Testis (tissue), 3 donors: Measurements from ENCODE around the gene DEXI. TPM values are rescaled to one million over a fixed set of nuclear protein-coding genes. Genes with fewer than 3 reads are reported as not detected.

ENCODE experiments used
- DNase-seq: peaks from one replicate; pipeline ENCODE4 v3.0.0-alpha.2; 2019
- H3K27ac ChIP-seq, 2 donors: fragments of 200-600 bp; sonication (generic); one replicate each; pipeline ENCODE4 v1.5.1; 2019
- H3K27me3 ChIP-seq: fragments of 200-600 bp; sonication (generic); one replicate; pipeline ENCODE4 v1.5.1; 2019
- H3K36me3 ChIP-seq: fragments of 200-600 bp; sonication (generic); one replicate; pipeline ENCODE4 v1.5.1; 2017; ENCODE audit warnings: low read depth; ENCODE audit errors: missing control alignments
- H3K4me1 ChIP-seq: fragments of 200-600 bp; sonication (generic); one replicate; pipeline ENCODE4 v1.5.1; 2019
- H3K4me3 ChIP-seq, 2 donors: fragments of 200-600 bp; sonication (generic); one replicate each; pipeline ENCODE4 v1.5.1; 2017 to 2019
- H3K9me3 ChIP-seq: fragments of 200-600 bp; sonication (generic); one replicate; pipeline ENCODE4 v1.5.1; 2017
- CTCF ChIP-seq, 3 experiments: fragments of 450-650 bp in 2 of 3; fragments of 200-600 bp in 1 of 3; sonication (generic) in 1 of 3; IDR thresholded peaks; one replicate each; pipeline ENCODE4 v1.5.1; 2016 to 2019; ENCODE audit warnings: antibody characterized with exemption in 3 of 3, mild to moderate bottlenecking in 2 of 3, moderate library complexity in 1 of 3
- POLR2A ChIP-seq: fragments of 450-650 bp; IDR thresholded peaks from one replicate; pipeline ENCODE4 v1.6.1; 2017; ENCODE audit warnings: antibody characterized with exemption, mild to moderate bottlenecking, moderate library complexity
- WGBS, 2 donors: methylation state at CpG; one replicate each; pipeline ENCODE4 v1.1.5; 2018; 5-methylcytosine and 5-hydroxymethylcytosine counted together
- intact Hi-C: fragments of 100-400 bp; cut with DNase I; formaldehyde crosslinking; loops from one replicate; pipeline ENCODE4 v1.15.1; 2023; ENCODE audit warnings: low total_unique reads
- polyA plus RNA-seq: library from polyadenylated mRNA; stranded (reverse); fragments of 350-450 nt; fragmentation: Illumina TruSeq; extraction: RNeasy Lipid Tissue Mini Kit (QIAGEN cat#74804); gene quantifications from one replicate; pipeline ENCODE4 v1.2.3, GENCODE V29; 2014; ENCODE audit warnings: low read depth, low replicate concordance; ENCODE audit not compliant: insufficient read depth
- total RNA-seq, 2 donors: library from RNA; depleted of rRNA; stranded (reverse); fragments of >200 nt; gene quantifications; one replicate each; pipeline ENCODE4 v1.2.3, GENCODE V29; 2016

Gene DEXI
- total and polyA plus RNA-seq, 3 donors from 2014 or later: 30.0 to 57.4 (median 39.0) TPM

- H3K4me3 ChIP-seq: no peak overlapping the region
- no peak for DNase-seq
- intact Hi-C loops: no loop called here
- H3K27ac ChIP-seq: no peak overlapping the region
- no peak for TF ChIP-seq CTCF (IDR thresholded peaks at IDR 0.05)
- TF ChIP-seq POLR2A: no peak
- H3K4me1 ChIP-seq: peaks cover 55% of the 10 kb centered on the region
- 55 to 61% methylated on average over 7 of the region's 7 CpGs for WGBS, 2 donors
- H3K27me3 ChIP-seq: no peaks in the 10 kb centered on the region
- no peaks in the 10 kb centered on the region for H3K36me3 ChIP-seq
- H3K9me3 ChIP-seq: no peaks in the 10 kb centered on the region
These were observed 6.9 kb downstream of the DEXI start for GRCh38 chr16:10935226-10935915.

DNA sequence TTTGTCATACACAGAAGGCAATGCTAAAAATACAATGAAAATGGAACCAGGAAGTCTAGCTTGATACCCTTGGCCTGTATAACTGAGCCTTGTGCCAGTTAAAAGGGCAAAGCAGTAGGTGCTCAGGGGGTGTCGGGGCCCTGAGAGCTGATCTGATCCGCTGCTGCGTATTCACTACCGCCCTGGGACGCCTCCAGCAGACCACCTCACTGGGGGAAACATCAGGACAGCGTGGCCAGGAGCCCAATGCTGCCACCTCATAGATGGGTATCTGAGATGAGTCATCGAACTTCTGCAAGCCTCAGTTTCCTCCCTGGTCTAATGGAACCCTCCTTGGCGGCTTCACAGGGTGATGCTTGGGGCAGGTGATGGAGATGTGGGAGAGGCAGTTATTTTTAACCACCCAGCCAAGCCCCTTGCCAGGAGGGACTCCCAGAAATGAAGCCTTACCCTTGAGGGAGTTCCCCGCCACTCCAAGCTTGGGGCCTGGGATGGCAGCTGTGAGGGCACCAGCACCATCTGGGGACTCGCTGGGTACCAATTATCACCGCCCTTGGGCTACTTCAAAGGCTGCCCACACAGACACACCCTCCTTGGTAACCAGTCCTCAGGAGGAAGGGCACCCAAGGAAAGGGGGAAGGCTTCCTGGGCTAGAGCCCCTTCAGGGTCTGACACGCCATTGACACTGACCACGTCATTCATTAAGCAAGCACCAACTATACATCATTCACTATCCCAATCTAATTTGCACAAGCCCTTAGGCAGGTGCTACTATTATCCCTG, 7.8 kb downstream of the DEXI start:
- Histone ChIP-seq H3K9me3 (no peaks in the 10 kb centered on the region), H3K4me1 (peaks cover 48% of the 10 kb centered on the region), H3K36me3 (no peaks in the 10 kb centered on the region), H3K4me3 (no peak overlapping the region), H3K27ac (no peak overlapping the region), H3K27me3 (no peaks in the 10 kb centered on the region)
- TF ChIP-seq CTCF (IDR thresholded peaks at IDR 0.05): no peak
- no peak for TF ChIP-seq POLR2A
- intact Hi-C loops: no loop called here
- WGBS, 2 donors: 93 to 94% methylated on average over 11 to 13 of the region's 13 CpGs
- no peak for DNase-seq

- Histone ChIP-seq H3K9me3 (no peaks in the 10 kb centered on the region), H3K4me3 (no peak overlapping the region), H3K27ac (no peak overlapping the region), H3K27me3 (no peaks in the 10 kb centered on the region), H3K4me1 (peaks cover 42% of the 10 kb centered on the region), H3K36me3 (no peaks in the 10 kb centered on the region)
- intact Hi-C loops: no loop called here
- no peak for TF ChIP-seq POLR2A
- no peak for DNase-seq
- 83 to 88% methylated on average over 8 of the region's 8 CpGs for WGBS, 2 donors
These were observed 8.4 kb downstream of the DEXI start for GRCh38 chr16:10933865-10934264.

DNA sequence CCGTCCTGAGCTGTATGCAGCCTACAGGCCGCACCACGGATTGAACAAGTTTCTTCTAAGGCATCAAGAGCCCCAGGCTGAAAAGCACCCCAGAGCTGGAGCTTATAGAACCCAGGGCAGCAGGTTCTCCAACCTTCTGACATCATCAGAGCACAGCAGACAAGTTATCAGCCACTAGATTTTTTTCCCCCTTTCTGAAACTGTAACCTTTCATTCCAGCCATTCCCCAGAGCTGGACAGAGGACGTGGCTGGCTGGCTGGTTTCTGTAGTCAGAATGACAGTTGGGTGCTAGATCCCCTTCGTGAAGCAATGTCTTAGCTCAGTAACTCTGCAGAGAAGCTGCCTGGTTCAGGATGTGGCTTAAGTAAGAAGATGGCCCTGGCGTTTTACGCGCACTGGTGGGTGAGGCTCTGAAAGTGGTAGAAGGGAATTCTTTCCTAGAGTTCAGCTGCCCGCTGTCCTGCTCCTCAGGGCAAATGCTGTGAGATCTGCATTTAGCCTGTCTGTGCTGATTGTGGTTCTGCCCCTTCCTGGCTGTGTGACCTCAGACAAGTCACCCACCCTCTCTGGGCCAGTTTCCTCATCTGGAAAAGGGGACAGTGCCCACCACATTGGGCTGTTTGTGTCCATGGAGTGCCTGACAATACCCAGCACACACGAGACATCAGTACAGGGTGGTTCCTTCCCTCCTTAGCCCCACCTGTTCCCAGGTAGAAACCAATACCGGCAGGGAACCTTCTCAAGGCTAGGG, 9.1 kb downstream of the DEXI start:
- TF ChIP-seq POLR2A (no peak), CTCF (IDR thresholded peaks at IDR 0.05) (no peak)
- H3K9me3 ChIP-seq: no peaks in the 10 kb centered on the region
- no peaks in the 10 kb centered on the region for H3K27me3 ChIP-seq
- no peak for DNase-seq
- 72 to 81% methylated on average over 11 of the region's 11 CpGs for WGBS, 2 donors
- no peaks in the 10 kb centered on the region for H3K36me3 ChIP-seq
- intact Hi-C loops: no loop called here
- H3K27ac ChIP-seq: no peak overlapping the region
- no peak overlapping the region for H3K4me3 ChIP-seq
- H3K4me1 ChIP-seq: peaks cover 36% of the 10 kb centered on the region

- intact Hi-C loops: no loop called here
- 92 to 93% methylated on average over 11 of the region's 11 CpGs for WGBS, 2 donors
- Histone ChIP-seq H3K4me1 (peaks cover 26% of the 10 kb centered on the region), H3K27ac (no peak overlapping the region), H3K4me3 (no peak overlapping the region), H3K9me3 (no peaks in the 10 kb centered on the region), H3K36me3 (no peaks in the 10 kb centered on the region), H3K27me3 (no peaks in the 10 kb centered on the region)
- TF ChIP-seq CTCF (IDR thresholded peaks at IDR 0.05): no peak
- no peak for TF ChIP-seq POLR2A
- DNase-seq: no peak
These were observed 10.2 kb downstream of the DEXI start for GRCh38 chr16:10931977-10932632.
